ENCODE data around the gene SCRN2.

SCRN2 gene

DNA sequence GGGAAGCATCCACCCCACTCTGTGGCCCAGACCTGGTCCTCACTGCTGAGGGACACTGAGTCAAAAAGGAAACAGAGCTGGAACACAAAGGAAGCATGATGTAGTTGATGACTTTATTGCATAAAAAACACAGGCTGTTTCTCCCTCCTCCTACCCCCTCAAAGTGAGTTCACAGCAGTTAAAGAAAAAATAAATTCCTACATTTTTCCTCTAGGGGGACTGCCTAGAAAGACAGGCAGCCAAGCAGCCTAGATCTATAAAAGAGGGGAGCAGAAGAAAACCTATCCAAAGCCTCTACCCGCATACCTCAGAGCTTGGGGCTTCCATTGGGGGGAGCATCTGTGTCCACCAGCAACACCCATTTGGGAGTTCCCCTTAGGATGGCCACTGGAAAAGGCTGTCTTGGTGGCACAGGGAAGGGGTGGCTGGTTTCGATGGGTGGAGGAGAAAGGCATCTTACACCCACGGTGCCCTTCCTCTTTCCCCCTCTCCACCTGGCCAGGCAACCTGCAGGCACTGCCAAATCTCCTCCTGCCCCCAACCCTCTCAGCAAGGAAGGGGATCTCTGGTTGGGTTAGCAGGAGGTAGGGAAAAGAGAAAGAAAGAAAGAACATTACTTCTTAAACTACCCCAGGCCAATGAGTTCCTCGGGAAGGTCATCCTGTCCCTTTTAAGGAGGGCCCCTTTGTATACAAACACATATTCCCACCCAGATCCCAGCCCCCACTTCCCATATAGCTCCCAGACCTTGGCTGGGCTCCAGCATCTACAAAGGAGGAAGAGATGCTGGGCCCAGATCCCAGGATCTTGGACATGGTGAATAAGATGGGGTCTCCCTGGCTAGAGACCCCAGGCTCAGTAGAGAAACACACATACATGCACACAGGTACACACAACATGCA lies 4.0 kb upstream of the SCRN2 start:
- TF ChIP-seq, protein P1, sequence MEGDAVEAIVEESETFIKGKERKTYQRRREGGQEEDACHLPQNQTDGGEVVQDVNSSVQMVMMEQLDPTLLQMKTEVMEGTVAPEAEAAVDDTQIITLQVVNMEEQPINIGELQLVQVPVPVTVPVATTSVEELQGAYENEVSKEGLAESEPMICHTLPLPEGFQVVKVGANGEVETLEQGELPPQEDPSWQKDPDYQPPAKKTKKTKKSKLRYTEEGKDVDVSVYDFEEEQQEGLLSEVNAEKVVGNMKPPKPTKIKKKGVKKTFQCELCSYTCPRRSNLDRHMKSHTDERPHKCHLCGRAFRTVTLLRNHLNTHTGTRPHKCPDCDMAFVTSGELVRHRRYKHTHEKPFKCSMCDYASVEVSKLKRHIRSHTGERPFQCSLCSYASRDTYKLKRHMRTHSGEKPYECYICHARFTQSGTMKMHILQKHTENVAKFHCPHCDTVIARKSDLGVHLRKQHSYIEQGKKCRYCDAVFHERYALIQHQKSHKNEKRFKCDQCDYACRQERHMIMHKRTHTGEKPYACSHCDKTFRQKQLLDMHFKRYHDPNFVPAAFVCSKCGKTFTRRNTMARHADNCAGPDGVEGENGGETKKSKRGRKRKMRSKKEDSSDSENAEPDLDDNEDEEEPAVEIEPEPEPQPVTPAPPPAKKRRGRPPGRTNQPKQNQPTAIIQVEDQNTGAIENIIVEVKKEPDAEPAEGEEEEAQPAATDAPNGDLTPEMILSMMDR (conservative IDR thresholded peaks at IDR 0.05; ENCODE audit: low read depth, low read length): peak; percentile 44
- DNase-seq (ENCODE audit: low read depth): no peak
- H3K4me3 ChIP-seq (ENCODE audit: low read length): no peak overlapping the region

DNA sequence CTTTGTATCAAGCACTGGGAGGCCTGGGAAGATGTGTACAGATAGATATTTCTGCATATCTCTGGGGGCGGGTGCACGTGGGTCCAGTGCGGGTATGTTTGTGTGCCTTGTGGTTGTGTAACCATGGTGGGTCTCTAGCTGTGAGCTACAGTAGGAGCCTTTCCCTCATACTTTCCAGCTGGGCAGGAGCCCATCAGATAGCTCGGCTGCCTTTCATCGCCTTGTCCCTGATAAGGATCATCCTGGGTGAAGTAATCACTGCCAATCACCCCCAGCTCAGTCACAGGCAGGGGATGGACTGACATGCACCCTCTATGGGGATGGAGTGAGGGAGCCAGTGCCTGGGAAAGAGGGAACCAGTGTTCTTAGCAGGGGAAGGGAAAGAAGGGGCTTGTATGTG lies 3.2 kb upstream of the SCRN2 start:
- TF ChIP-seq, protein P1 (conservative IDR thresholded peaks at IDR 0.05; ENCODE audit: low read depth, low read length): no peak
- H3K4me3 ChIP-seq (ENCODE audit: low read length): no peak overlapping the region
- DNase-seq (ENCODE audit: low read depth): no peak

DNA sequence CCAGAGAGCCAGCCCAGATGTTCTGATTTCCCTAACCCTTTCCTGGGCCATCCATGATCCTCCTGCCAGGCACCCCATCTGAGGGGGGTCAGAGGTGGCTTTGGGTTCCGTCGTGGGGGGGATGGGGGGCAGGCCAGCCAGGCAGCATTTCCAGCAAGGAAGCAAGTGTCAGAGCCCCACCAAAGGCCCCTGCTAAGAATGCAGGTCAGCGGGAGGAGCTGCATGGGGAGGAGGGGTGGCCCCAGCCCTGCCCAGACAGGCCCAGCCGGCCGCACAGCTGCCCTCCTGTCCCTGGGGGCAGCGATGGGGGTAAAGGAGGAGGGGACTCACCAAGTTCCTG lies 2.3 kb upstream of the SCRN2 start:
- DNase-seq (ENCODE audit: low read depth): no peak
- TF ChIP-seq, protein P1 (conservative IDR thresholded peaks at IDR 0.05; ENCODE audit: low read depth, low read length): no peak
- H3K4me3 ChIP-seq (ENCODE audit: low read length): no peak overlapping the region

DNA sequence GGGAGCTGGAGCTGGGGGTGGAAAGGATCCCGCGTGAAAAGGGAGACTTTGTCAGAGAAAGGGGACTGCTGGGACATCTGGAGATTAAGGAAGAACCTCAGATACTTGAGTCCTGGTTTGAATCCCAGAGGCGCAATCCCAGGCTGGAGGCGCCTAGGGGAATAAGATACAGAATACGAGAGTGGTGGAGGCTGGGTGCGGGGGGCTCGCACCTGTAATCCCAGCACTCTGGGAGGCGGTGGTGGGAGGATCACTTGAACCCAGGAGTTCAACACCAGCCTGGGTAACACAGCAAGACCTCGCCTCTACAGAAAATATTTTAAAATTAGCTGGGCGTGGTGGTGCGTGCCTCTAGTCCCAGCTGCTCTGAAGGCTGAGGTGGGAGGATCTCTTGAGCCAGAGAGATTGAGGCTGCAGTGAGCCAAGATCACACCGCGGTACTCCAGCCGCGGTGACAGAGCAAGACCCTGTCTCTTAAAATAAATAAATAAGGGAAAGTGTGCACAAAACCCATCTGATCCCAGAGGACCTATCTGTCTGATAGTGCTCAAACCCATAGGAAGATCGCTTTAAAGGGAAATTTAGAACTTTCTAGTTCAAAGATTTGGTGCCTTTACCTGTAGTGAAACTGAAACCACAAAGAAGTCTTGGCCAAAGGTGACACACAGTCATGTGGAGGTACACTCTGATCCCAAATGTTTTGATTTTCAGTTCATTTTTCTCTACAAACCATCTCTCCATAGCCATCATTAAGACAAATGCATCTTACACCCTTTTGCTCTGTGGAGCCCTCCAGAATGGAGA lies 617 bp upstream of the SCRN2 start:
- no peak for DNase-seq (ENCODE audit: low read depth)
- peak overlapping the region; percentile 93 for H3K4me3 ChIP-seq (ENCODE audit: low read length)
- TF ChIP-seq, protein P1 (conservative IDR thresholded peaks at IDR 0.05; ENCODE audit: low read depth, low read length): no peak

DNA sequence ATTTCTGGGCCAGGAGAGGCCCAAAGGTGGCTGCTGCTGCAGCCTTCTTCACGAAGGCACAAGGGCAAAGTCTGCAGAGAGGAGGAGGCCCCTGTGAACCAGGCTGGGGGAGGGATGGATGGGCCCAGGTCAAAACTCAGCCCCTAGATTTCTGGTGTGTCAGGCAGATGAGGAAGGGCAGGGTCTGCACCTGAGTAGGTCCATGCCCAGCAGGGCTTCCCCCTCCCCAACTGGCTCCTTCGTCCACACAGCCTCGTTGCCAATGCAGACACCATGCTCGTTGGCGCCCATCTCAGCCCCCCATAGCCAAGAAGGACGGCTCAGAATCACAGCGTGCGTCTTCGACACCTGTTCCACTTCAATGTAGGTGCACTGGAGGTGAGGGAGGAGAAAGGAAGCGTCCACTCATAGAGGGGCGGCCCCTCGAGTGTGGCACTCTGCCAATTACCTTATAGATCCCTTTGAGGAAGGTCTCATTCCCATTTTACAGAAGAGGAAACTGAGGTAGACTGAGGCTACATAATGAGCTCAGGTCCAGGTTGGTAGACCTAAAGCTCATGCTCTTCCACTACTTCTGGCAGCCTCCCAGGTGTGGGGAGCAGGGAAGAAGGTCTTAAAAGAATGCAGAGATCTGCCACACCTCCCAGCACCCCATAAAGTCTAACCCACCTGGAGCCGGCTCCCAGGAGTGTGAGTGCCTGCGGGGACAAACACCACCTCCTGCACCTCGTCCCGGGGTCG lies 902 bp downstream of the SCRN2 start:
- no peak for DNase-seq (ENCODE audit: low read depth)
- TF ChIP-seq, protein P1 (conservative IDR thresholded peaks at IDR 0.05; ENCODE audit: low read depth, low read length): no peak
- H3K4me3 ChIP-seq (ENCODE audit: low read length): peak overlapping the region; percentile 93

DNA sequence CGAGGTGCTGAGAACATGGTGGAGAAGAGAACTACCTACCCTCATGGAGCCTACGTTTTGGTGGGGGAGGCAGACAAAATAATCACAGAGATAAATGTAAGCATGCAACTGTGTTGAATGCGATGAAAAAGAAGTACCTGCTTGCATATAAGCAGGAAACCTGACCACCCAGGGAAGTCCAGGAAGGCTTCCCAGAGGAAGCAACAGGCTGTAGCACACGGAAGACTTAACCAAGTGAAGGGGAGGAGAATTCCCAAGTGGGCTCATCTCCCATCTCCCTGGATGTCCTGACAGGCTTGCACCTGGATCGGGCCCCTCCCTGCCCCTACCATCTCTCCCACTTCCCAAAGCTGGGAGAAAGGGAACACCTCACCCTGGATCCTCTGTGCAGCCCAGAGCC lies 2.0 kb downstream of the SCRN2 start:
- DNase-seq (ENCODE audit: low read depth): no peak
- TF ChIP-seq, protein P1 (conservative IDR thresholded peaks at IDR 0.05; ENCODE audit: low read depth, low read length): no peak
- no peak overlapping the region for H3K4me3 ChIP-seq (ENCODE audit: low read length)

Measured in retinal pigment epithelial cell (primary cell).